OCI-LY3 (cell line): ENCODE measurements around the gene SPG7.
A peak's percentile ranks its signal among the peaks of the same experiment; 100 is the strongest.

Experiments
- H2AFZ ChIP-seq: fragments of 200-600, 300-600 bp; shearing (Covaris generic); 2 replicates; pipeline ENCODE4 v1.6.0; 2014; ENCODE audit warnings: antibody characterized with exemption, low read depth, low read length
- H3K27ac ChIP-seq: fragments of 200-600, 300-600 bp; sonication (generic); 2 replicates; pipeline ENCODE4 v1.5.1; 2014; ENCODE audit warnings: mild to moderate bottlenecking, low read length, moderate library complexity, mixed read lengths
- H3K27me3 ChIP-seq: fragments of 200-600, 300-600 bp; sonication (generic); 2 replicates; pipeline ENCODE4 v1.6.1; 2014; ENCODE audit warnings: low read depth, low read length, mixed read lengths
- H3K36me3 ChIP-seq: fragments of 200-600, 300-600 bp; sonication (generic); replicated peaks from 2 replicates; pipeline ENCODE3; 2014; ENCODE audit warnings: low read depth, low read length, mixed read lengths
- H3K4me1 ChIP-seq: fragments of 300-600, 200-600 bp; sonication (generic); 2 replicates; pipeline ENCODE4 v1.6.1; 2014; ENCODE audit warnings: low read length, mixed read lengths
- H3K4me2 ChIP-seq: fragments of 200-600, 300-600 bp; sonication (generic); 2 replicates; pipeline ENCODE4 v1.6.1; 2014; ENCODE audit warnings: low read length, mixed read lengths
- H3K4me3 ChIP-seq: fragments of 300-600, 200-600 bp; sonication (generic); 2 replicates; pipeline ENCODE4 v1.5.1; 2014; ENCODE audit warnings: antibody characterized with exemption, mild to moderate bottlenecking, low read length, moderate library complexity
- H3K79me2 ChIP-seq: fragments of 300-600, 200-600 bp; shearing (Covaris generic); 2 replicates; pipeline ENCODE4 v1.6.1; 2014; ENCODE audit warnings: mild to moderate bottlenecking, low read length, mixed read lengths
- H3K9ac ChIP-seq: fragments of 300-600, 200-600 bp; shearing (Covaris generic); 2 replicates; pipeline ENCODE4 v1.6.0; 2014; ENCODE audit warnings: mild to moderate bottlenecking, low read length, moderate library complexity
- H3K9me3 ChIP-seq: fragments of 200-600, 300-600 bp; shearing (Covaris generic); 2 replicates; pipeline ENCODE4 v1.6.1; 2014; ENCODE audit warnings: low read length, mixed read lengths; ENCODE audit not compliant: insufficient read depth
- H4K20me1 ChIP-seq: fragments of 200-600, 300-600 bp; sonication (generic); 2 replicates; pipeline ENCODE4 v1.6.1; 2016; ENCODE audit warnings: low read length, mixed read lengths; ENCODE audit not compliant: insufficient read depth
- EZH2phosphoT487 ChIP-seq: fragments of 200-600 bp; shearing (Covaris generic); IDR thresholded peaks from 2 replicates; pipeline ENCODE4 v1.6.1; 2018; ENCODE audit warnings: antibody characterized with exemption, mixed run types, low read depth
- TF ChIP-seq, protein P1 (sequence below): fragments of 200-600, 300-600 bp; sonication (generic); IDR thresholded peaks from 2 replicates; pipeline ENCODE4 v1.5.1; 2014; ENCODE audit warnings: antibody characterized with exemption, low read length, low read depth

SPG7 gene

DNA sequence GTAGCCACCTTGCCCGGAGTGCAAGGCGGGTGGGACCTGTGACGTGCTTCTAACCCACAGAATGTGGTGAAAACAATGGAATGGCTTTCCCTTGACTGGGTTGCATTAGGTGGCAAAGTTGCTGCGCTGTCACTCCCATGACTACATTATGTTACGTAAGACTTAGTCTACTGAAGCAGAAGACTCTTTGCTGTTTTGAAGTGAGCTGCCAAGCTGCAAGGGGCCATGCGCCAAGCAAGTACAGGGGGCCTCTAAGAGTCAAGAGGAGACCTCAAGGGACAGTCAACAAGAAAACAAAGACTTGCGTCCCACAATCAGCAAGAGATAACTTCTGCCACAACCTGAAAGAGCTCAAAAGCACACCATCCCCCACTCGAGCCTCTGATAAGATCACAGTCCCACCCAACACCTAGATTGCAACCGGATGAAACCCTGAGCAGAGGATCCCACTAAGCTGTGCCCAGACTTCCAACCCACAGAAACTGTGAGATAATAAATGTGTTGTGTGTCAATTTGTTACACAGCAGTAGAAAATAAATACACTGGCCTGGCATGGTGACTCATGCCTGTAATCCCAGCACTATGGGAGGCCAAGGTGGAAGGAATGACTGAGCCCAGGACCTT, 34.3 kb upstream of the SPG7 start:
- TF ChIP-seq, protein P1, sequence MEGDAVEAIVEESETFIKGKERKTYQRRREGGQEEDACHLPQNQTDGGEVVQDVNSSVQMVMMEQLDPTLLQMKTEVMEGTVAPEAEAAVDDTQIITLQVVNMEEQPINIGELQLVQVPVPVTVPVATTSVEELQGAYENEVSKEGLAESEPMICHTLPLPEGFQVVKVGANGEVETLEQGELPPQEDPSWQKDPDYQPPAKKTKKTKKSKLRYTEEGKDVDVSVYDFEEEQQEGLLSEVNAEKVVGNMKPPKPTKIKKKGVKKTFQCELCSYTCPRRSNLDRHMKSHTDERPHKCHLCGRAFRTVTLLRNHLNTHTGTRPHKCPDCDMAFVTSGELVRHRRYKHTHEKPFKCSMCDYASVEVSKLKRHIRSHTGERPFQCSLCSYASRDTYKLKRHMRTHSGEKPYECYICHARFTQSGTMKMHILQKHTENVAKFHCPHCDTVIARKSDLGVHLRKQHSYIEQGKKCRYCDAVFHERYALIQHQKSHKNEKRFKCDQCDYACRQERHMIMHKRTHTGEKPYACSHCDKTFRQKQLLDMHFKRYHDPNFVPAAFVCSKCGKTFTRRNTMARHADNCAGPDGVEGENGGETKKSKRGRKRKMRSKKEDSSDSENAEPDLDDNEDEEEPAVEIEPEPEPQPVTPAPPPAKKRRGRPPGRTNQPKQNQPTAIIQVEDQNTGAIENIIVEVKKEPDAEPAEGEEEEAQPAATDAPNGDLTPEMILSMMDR, result no peak
- no peak for TF ChIP-seq EZH2phosphoT487
- Histone ChIP-seq H3K9ac (no peak overlapping the region), H3K79me2 (peaks cover 100% of the 10 kb centered on the region), H3K4me2 (no peak overlapping the region), H3K27me3 (no peaks in the 10 kb centered on the region), H3K9me3 (no peaks in the 10 kb centered on the region), H3K27ac (no peak overlapping the region), H3K36me3 (peaks cover 7% of the 10 kb centered on the region), H3K4me1 (peaks cover 28% of the 10 kb centered on the region), H2AFZ (no peak overlapping the region), H3K4me3 (no peak overlapping the region), H4K20me1 (peaks cover 100% of the 10 kb centered on the region)

DNA sequence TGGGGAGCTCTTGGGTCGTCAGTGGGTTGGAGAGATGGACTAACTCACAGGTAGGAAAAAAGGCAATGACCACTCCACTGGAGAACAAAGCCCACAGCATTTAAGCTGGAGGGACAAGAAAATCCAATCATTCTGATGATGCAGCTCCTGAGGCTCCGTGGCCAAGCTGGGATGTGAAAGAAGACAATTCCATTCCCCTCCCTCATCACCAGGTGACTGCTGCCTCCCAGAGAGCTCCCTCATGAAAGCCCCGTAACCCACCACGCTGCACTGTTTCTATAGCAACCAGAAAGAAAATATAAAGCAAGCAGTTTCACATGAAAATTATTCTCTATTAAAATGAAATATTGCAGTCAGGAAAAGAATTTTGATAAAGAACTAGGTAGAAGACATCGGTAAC, 33.1 kb upstream of the SPG7 start:
- Histone ChIP-seq H3K9me3 (no peaks in the 10 kb centered on the region), H3K27me3 (no peaks in the 10 kb centered on the region), H4K20me1 (peaks cover 98% of the 10 kb centered on the region), H3K4me2 (no peak overlapping the region), H3K4me1 (peaks cover 28% of the 10 kb centered on the region), H3K4me3 (no peak overlapping the region), H3K36me3 (peaks cover 7% of the 10 kb centered on the region), H3K79me2 (peaks cover 99% of the 10 kb centered on the region), H2AFZ (no peak overlapping the region), H3K9ac (no peak overlapping the region), H3K27ac (no peak overlapping the region)
- no peak for TF ChIP-seq EZH2phosphoT487
- TF ChIP-seq, protein P1, result no peak

DNA sequence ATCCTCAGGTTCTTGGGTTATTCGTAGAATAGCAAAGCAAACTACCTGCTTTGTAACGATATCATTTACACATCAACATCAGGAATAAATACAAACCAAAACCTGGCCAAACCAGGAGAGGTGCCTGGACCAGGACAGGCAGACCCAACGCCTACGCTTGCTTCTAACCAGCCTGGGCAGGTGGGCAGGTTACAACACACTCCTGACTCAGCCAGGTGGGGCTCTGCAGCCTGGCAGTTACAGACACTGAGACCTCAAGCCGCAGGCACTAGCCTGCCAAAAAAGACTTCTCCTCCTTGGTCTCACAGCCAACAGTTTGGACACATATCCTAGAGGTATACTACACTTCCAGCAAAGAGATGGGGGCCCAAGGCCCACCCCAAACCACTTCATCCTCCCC, 31.8 kb upstream of the SPG7 start:
- H3K36me3 ChIP-seq, result peaks cover 11% of the 10 kb centered on the region
- TF ChIP-seq, protein P1, result no peak
- TF ChIP-seq EZH2phosphoT487, result no peak
- peak overlapping the region; percentile 34 for H3K4me2 ChIP-seq
- peaks cover 99% of the 10 kb centered on the region for H3K79me2 ChIP-seq
- H3K27me3 ChIP-seq, result no peaks in the 10 kb centered on the region
- no peak overlapping the region for H3K4me3 ChIP-seq
- H3K27ac ChIP-seq, result no peak overlapping the region
- H2AFZ ChIP-seq, result no peak overlapping the region
- H3K9ac ChIP-seq, result no peak overlapping the region
- H3K4me1 ChIP-seq, result peaks cover 28% of the 10 kb centered on the region
- H3K9me3 ChIP-seq, result no peaks in the 10 kb centered on the region
- peaks cover 99% of the 10 kb centered on the region for H4K20me1 ChIP-seq

DNA sequence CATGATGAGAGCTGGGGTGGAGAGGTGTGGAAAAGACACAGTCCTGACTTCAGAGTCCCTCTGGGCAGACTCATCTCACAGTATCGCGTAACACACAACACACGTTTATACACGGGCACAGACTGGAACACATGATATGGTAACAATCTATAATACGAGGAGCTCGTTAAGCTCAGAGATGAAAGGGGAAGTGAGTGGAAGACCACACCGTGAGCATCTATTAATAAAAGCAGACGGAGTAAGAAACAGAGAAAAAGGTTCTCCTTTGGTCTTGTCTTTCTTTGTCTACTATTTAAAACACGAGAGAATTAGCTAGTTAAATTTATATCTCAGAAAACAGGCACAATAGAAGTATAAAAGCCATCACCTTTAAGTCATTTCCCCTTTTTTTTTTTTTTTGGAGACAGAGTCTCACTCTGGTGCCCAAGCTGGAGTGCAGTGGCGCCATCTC, 31.4 kb upstream of the SPG7 start:
- Histone ChIP-seq H3K36me3 (peaks cover 14% of the 10 kb centered on the region), H3K4me3 (peak overlapping the region; percentile 1; the same call in 1 of the 2 replicates), H3K4me1 (peaks cover 28% of the 10 kb centered on the region), H3K9ac (no peak overlapping the region), H4K20me1 (peaks cover 99% of the 10 kb centered on the region), H3K79me2 (peaks cover 99% of the 10 kb centered on the region), H3K4me2 (peak overlapping the region; percentile 34), H3K9me3 (no peaks in the 10 kb centered on the region), H3K27me3 (no peaks in the 10 kb centered on the region), H2AFZ (no peak overlapping the region), H3K27ac (no peak overlapping the region)
- TF ChIP-seq EZH2phosphoT487, result no peak
